Neutrophil (primary cell): ENCODE results near the gene ARG2.

Source experiments
- H3K27ac ChIP-seq: fragments of 200-600 bp; sonication (generic); 2 replicates; pipeline ENCODE4 v1.5.1; 2016; ENCODE audit warnings: mild to moderate bottlenecking, moderate library complexity
- H3K27me3 ChIP-seq: fragments of 200-600 bp; sonication (generic); 2 replicates; pipeline ENCODE4 v1.6.0; 2016; ENCODE audit warnings: mild to moderate bottlenecking
- H3K36me3 ChIP-seq: fragments of 200-600 bp; sonication (generic); 2 replicates; pipeline ENCODE4 v1.5.1; 2017
- H3K4me1 ChIP-seq, 2 experiments: fragments of 200-600 bp in 1 of 2; sonication (generic) in 1 of 2; 1 replicate in 1 of 2; 2 replicates in 1 of 2; pipeline versions ENCODE4 v1.5.1 to v1.6.1; 2013 to 2016; ENCODE audit warnings: low read depth in 1 of 2, low read length in 1 of 2, mild to moderate bottlenecking in 1 of 2, moderate library complexity in 1 of 2; ENCODE audit not compliant: control insufficient read depth in 1 of 2, insufficient read depth in 1 of 2
- H3K4me3 ChIP-seq, 2 experiments: fragments of 200-600 bp in 1 of 2; sonication (generic) in 1 of 2; 1 replicate in 1 of 2; 2 replicates in 1 of 2; pipeline ENCODE4 v1.5.1; 2013 to 2016; ENCODE audit warnings: low read depth in 1 of 2, low read length in 1 of 2, mild to moderate bottlenecking in 1 of 2, moderate library complexity in 1 of 2
- H3K9me3 ChIP-seq: fragments of 200-600 bp; sonication (generic); 2 replicates; pipeline ENCODE4 v1.5.1; 2016
- TF ChIP-seq, protein P1 (sequence below): fragments of 200-600 bp; sonication (generic); IDR thresholded peaks from 2 replicates; pipeline ENCODE4 v1.5.1; 2016; ENCODE audit warnings: antibody characterized with exemption

ARG2 gene

DNA sequence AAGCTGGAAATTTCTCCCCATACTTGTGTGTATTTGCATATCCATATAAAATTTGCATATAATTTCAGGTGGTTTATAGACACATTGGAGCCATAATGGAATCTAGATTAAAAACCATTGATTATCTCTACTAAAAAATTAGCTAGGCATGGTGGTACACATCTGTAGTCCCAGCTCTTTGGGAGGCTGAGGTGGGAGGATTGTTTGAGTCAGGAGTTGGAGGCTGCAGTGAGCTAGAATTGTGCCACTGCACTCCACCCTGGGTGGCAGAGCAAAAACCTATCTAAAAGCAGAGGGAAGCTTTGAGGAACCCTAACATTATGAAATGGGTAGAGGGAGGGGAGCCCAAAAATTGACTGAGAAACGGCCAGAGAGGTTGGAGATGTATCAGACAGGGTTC, 78.5 kb downstream of the ARG2 start:
- Histone ChIP-seq H3K36me3 (no peaks in the 10 kb centered on the region), H3K27ac (no peak overlapping the region), H3K9me3 (no peaks in the 10 kb centered on the region), H3K4me1 (peaks cover 13 to 16% of the 10 kb centered on the region in 2 experiments), H3K4me3 (no peak overlapping the region), H3K27me3 (peaks cover 5% of the 10 kb centered on the region)
- TF ChIP-seq, protein P1, sequence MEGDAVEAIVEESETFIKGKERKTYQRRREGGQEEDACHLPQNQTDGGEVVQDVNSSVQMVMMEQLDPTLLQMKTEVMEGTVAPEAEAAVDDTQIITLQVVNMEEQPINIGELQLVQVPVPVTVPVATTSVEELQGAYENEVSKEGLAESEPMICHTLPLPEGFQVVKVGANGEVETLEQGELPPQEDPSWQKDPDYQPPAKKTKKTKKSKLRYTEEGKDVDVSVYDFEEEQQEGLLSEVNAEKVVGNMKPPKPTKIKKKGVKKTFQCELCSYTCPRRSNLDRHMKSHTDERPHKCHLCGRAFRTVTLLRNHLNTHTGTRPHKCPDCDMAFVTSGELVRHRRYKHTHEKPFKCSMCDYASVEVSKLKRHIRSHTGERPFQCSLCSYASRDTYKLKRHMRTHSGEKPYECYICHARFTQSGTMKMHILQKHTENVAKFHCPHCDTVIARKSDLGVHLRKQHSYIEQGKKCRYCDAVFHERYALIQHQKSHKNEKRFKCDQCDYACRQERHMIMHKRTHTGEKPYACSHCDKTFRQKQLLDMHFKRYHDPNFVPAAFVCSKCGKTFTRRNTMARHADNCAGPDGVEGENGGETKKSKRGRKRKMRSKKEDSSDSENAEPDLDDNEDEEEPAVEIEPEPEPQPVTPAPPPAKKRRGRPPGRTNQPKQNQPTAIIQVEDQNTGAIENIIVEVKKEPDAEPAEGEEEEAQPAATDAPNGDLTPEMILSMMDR, result no peak
